ENCODE results near the gene ITIH5. TPM values are rescaled to one million over a fixed set of nuclear protein-coding genes. Genes with fewer than 3 reads are reported as not detected.
A peak's percentile ranks its signal among the peaks of the same experiment; 100 is the strongest.

ITIH5 gene
- total and polyA plus RNA-seq, 10 donors, result 0.59 to 5.2 (median 1.7) TPM

- peaks cover 0 to 7% (median 0%) of the 10 kb centered on the region in 7 donors for H3K27me3 ChIP-seq (replicated peaks in 1 of 7)
- no peak for DNase-seq
- WGBS, 5 donors, result 91 to 96% (median 95%) methylated on average over 4 of the region's 4 CpGs
- intact Hi-C loops (cut with DNase I; ENCODE audit: low total_unique reads), result no loop called here
- H3K4me3 ChIP-seq, result no peak overlapping the region
- no peaks in the 10 kb centered on the region for H3K36me3 ChIP-seq
- TF ChIP-seq POLR2A (IDR thresholded peaks at IDR 0.05) (no peak), POLR2AphosphoS5 (IDR thresholded peaks at IDR 0.05) (no peak)
- TF ChIP-seq, protein P1, sequence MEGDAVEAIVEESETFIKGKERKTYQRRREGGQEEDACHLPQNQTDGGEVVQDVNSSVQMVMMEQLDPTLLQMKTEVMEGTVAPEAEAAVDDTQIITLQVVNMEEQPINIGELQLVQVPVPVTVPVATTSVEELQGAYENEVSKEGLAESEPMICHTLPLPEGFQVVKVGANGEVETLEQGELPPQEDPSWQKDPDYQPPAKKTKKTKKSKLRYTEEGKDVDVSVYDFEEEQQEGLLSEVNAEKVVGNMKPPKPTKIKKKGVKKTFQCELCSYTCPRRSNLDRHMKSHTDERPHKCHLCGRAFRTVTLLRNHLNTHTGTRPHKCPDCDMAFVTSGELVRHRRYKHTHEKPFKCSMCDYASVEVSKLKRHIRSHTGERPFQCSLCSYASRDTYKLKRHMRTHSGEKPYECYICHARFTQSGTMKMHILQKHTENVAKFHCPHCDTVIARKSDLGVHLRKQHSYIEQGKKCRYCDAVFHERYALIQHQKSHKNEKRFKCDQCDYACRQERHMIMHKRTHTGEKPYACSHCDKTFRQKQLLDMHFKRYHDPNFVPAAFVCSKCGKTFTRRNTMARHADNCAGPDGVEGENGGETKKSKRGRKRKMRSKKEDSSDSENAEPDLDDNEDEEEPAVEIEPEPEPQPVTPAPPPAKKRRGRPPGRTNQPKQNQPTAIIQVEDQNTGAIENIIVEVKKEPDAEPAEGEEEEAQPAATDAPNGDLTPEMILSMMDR (IDR thresholded peaks at IDR 0.05 in 8 of 11, conservative IDR thresholded peaks at IDR 0.05 in 3 of 11), result no peak
- peaks cover 0 to 14% (median 9%) of the 10 kb centered on the region in 6 donors for H3K4me1 ChIP-seq
- H3K27ac ChIP-seq, result no peak overlapping the region
- H3K9me3 ChIP-seq, result no peaks in the 10 kb centered on the region
These were observed 98.7 kb downstream of the ITIH5 start for GRCh38 chr10:7567911-7568620.

- intact Hi-C loops (cut with DNase I; ENCODE audit: low total_unique reads), result no loop called here
- no peak overlapping the region for H3K4me3 ChIP-seq
- H3K4me1 ChIP-seq, result peaks cover 0 to 24% (median 20%) of the 10 kb centered on the region in 6 donors
- no peak for DNase-seq
- no peaks in the 10 kb centered on the region for H3K9me3 ChIP-seq
- 86 to 95% (median 94%) methylated on average over 5 of the region's 5 CpGs for WGBS, 5 donors
- H3K27me3 ChIP-seq (replicated peaks in 1 of 7), result peaks cover 0 to 7% (median 0%) of the 10 kb centered on the region in 7 donors
- H3K36me3 ChIP-seq, result no peaks in the 10 kb centered on the region
- no peak overlapping the region for H3K27ac ChIP-seq
- TF ChIP-seq POLR2A (IDR thresholded peaks at IDR 0.05) (no peak), POLR2AphosphoS5 (IDR thresholded peaks at IDR 0.05) (no peak)
- TF ChIP-seq, protein P1 (IDR thresholded peaks at IDR 0.05 in 8 of 11, conservative IDR thresholded peaks at IDR 0.05 in 3 of 11), result no peak
These were observed 99.9 kb downstream of the ITIH5 start for GRCh38 chr10:7566891-7567290.

GRCh38 chr10:7565871-7566270, 100.9 kb downstream of the ITIH5 start:
- 88 to 98% (median 94%) methylated on average over 10 to 12 of the region's 12 CpGs for WGBS, 5 donors
- TF ChIP-seq POLR2AphosphoS5 (IDR thresholded peaks at IDR 0.05) (no peak), POLR2A (IDR thresholded peaks at IDR 0.05) (no peak)
- TF ChIP-seq, protein P1 (IDR thresholded peaks at IDR 0.05 in 8 of 11, conservative IDR thresholded peaks at IDR 0.05 in 3 of 11), result no peak
- Histone ChIP-seq H3K27ac (no peak overlapping the region), H3K4me1 (peaks cover 5 to 34% (median 23%) of the 10 kb centered on the region in 6 donors), H3K4me3 (no peak overlapping the region), H3K27me3 (replicated peaks in 1 of 7) (peaks cover 0 to 7% (median 0%) of the 10 kb centered on the region in 7 donors), H3K36me3 (no peaks in the 10 kb centered on the region), H3K9me3 (no peaks in the 10 kb centered on the region)
- intact Hi-C loops (cut with DNase I; ENCODE audit: low total_unique reads), result no loop called here
- DNase-seq, result no peak

- Histone ChIP-seq H3K27me3 (replicated peaks in 1 of 7) (no peaks in the 10 kb centered on the region), H3K9me3 (no peaks in the 10 kb centered on the region), H3K4me3 (no peak overlapping the region), H3K27ac (peak overlapping the region in 1 of 8 donors; percentile 18), H3K4me1 (peaks cover 5 to 39% (median 24%) of the 10 kb centered on the region in 6 donors), H3K36me3 (no peaks in the 10 kb centered on the region)
- DNase-seq, result no peak
- WGBS, 5 donors, result 38 to 45% (median 42%) methylated on average over 8 to 14 of the region's 14 CpGs
- intact Hi-C loops (cut with DNase I; ENCODE audit: low total_unique reads), result no loop called here
- TF ChIP-seq POLR2AphosphoS5 (IDR thresholded peaks at IDR 0.05), result peak in 1 of 3 donors; percentile 46
- TF ChIP-seq POLR2A (IDR thresholded peaks at IDR 0.05), result no peak
These were observed 103.0 kb downstream of the ITIH5 start for GRCh38 chr10:7563770-7564169.

Measured in spleen (tissue), 11 donors.